ENCODE data around the gene SAXO1. TPM values are rescaled to one million over a fixed set of nuclear protein-coding genes. Genes with fewer than 3 reads are reported as not detected.

SAXO1 gene
- total RNA-seq, 4 donors from 2014 or later: 0.05 to 1.5 (median 0.14) TPM

- Histone ChIP-seq H3K27me3 (no peaks in the 10 kb centered on the region), H3K27ac (no peak overlapping the region), H3K4me1 (no peaks in the 10 kb centered on the region), H3K9me3 (no peaks in the 10 kb centered on the region), H3K4me3 (no peak overlapping the region), H3K36me3 (no peaks in the 10 kb centered on the region)
- 66% methylated on average over 5 of the region's 9 CpGs for WGBS
- TF ChIP-seq POLR2AphosphoS5 (IDR thresholded peaks at IDR 0.05): no peak
- TF ChIP-seq EP300 (IDR thresholded peaks at IDR 0.05): no peak
- no peak for TF ChIP-seq POLR2A (IDR thresholded peaks at IDR 0.05)
- no peak for TF ChIP-seq CTCF (IDR thresholded peaks at IDR 0.05)
- no peak for DNase-seq (ENCODE audit: low spot score in 2 of 2)
Measured at GRCh38 chr9:18906656-18907395, 126.2 kb downstream of the SAXO1 start.

GRCh38 chr9:18905883-18906629 is 127.0 kb downstream of the SAXO1 start:
- Histone ChIP-seq H3K4me3 (no peak overlapping the region), H3K36me3 (no peaks in the 10 kb centered on the region), H3K9me3 (no peaks in the 10 kb centered on the region), H3K27me3 (no peaks in the 10 kb centered on the region), H3K27ac (no peak overlapping the region), H3K4me1 (no peaks in the 10 kb centered on the region)
- DNase-seq (ENCODE audit: low spot score in 2 of 2): no peak
- WGBS: 93% methylated on average over 8 of the region's 9 CpGs
- TF ChIP-seq CTCF (IDR thresholded peaks at IDR 0.05): no peak
- TF ChIP-seq POLR2AphosphoS5 (IDR thresholded peaks at IDR 0.05): no peak
- no peak for TF ChIP-seq POLR2A (IDR thresholded peaks at IDR 0.05)
- no peak for TF ChIP-seq EP300 (IDR thresholded peaks at IDR 0.05)

GRCh38 chr9:18905028-18905882 is 127.8 kb downstream of the SAXO1 start:
- H3K36me3 ChIP-seq: no peaks in the 10 kb centered on the region
- no peaks in the 10 kb centered on the region for H3K9me3 ChIP-seq
- no peak for TF ChIP-seq POLR2AphosphoS5 (IDR thresholded peaks at IDR 0.05)
- TF ChIP-seq CTCF (IDR thresholded peaks at IDR 0.05): no peak
- TF ChIP-seq POLR2A (IDR thresholded peaks at IDR 0.05): no peak
- TF ChIP-seq EP300 (IDR thresholded peaks at IDR 0.05): no peak
- no peak for DNase-seq (ENCODE audit: low spot score in 2 of 2)
- H3K4me1 ChIP-seq: no peaks in the 10 kb centered on the region
- 82% methylated on average over 10 of the region's 11 CpGs for WGBS
- H3K27me3 ChIP-seq: no peaks in the 10 kb centered on the region
- no peak overlapping the region for H3K4me3 ChIP-seq
- no peak overlapping the region for H3K27ac ChIP-seq

- no peak overlapping the region for H3K4me3 ChIP-seq
- H3K27me3 ChIP-seq: no peaks in the 10 kb centered on the region
- TF ChIP-seq POLR2A (IDR thresholded peaks at IDR 0.05) (no peak), POLR2AphosphoS5 (IDR thresholded peaks at IDR 0.05) (no peak), EP300 (IDR thresholded peaks at IDR 0.05) (no peak)
- H3K27ac ChIP-seq: no peak overlapping the region
- no peaks in the 10 kb centered on the region for H3K4me1 ChIP-seq
- H3K36me3 ChIP-seq: no peaks in the 10 kb centered on the region
- no peak for DNase-seq (ENCODE audit: low spot score in 2 of 2)
- 91% methylated on average over 2 of the region's 2 CpGs for WGBS
- H3K9me3 ChIP-seq: no peaks in the 10 kb centered on the region
Measured at GRCh38 chr9:18903450-18903849, 129.6 kb downstream of the SAXO1 start.

- 100% methylated on average over 1 of the region's 2 CpGs for WGBS
- no peak overlapping the region for H3K4me3 ChIP-seq
- TF ChIP-seq POLR2AphosphoS5 (IDR thresholded peaks at IDR 0.05) (no peak), EP300 (IDR thresholded peaks at IDR 0.05) (no peak), POLR2A (IDR thresholded peaks at IDR 0.05) (no peak)
- no peak overlapping the region for H3K27ac ChIP-seq
- H3K27me3 ChIP-seq: no peaks in the 10 kb centered on the region
- H3K36me3 ChIP-seq: no peaks in the 10 kb centered on the region
- DNase-seq (ENCODE audit: low spot score in 2 of 2): no peak
- H3K9me3 ChIP-seq: peaks cover 14% of the 10 kb centered on the region
- no peaks in the 10 kb centered on the region for H3K4me1 ChIP-seq
Measured at GRCh38 chr9:18896531-18897179, 136.4 kb downstream of the SAXO1 start.

Data from suprapubic skin (tissue), 4 donors.